ENCODE measurements around the gene SLC24A3.

The SLC24A3 gene

DNA sequence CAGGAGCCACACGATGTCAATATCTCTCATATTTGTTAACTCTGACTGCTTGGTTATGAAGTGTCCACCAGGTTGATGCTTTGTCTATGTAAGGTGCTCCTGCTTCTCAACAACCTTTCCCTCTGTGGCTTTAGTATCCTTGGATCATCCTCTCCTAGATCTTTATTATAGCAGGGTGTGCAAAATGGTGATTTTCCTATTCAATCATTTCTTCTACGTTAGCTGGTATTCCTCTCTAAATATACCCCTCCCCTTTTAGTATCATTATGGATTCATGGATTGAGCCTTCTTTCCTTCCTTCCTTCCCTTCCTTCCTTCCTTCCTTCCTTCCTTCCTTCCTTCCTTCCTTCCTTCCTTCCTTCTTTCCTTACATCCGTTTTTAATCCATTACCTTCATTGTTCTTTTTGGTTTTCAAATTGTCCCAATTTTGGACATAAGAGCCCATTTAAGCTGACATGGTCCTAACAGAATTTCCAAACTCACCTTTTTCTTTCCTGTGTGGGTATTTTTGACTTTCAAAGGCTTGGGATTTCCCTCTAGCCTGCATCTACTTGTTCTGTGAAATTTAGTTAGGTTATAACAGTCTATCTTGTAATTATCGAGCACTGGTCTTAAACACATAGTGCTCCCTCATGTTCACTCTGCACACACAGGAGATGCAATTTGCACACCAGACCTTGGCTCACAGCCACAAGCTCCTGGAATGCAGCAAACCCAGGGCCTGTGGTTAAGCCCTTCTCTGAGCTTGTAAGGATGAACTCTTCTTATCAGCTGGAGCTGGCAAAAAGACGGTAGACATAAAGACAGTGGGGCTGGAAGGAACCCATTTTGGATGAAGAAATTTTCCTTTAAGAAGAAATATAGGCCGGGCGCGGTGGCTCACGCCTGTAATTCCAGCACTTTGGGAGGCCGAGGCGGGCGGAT is 109.9 kb downstream of the SLC24A3 start:
- H3K4me3 ChIP-seq (ENCODE audit: low read depth, low read length): no peak overlapping the region
- TF ChIP-seq, protein P1, sequence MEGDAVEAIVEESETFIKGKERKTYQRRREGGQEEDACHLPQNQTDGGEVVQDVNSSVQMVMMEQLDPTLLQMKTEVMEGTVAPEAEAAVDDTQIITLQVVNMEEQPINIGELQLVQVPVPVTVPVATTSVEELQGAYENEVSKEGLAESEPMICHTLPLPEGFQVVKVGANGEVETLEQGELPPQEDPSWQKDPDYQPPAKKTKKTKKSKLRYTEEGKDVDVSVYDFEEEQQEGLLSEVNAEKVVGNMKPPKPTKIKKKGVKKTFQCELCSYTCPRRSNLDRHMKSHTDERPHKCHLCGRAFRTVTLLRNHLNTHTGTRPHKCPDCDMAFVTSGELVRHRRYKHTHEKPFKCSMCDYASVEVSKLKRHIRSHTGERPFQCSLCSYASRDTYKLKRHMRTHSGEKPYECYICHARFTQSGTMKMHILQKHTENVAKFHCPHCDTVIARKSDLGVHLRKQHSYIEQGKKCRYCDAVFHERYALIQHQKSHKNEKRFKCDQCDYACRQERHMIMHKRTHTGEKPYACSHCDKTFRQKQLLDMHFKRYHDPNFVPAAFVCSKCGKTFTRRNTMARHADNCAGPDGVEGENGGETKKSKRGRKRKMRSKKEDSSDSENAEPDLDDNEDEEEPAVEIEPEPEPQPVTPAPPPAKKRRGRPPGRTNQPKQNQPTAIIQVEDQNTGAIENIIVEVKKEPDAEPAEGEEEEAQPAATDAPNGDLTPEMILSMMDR (IDR thresholded peaks at IDR 0.05; ENCODE audit: borderline replicate concordance, insufficient read depth, low read depth, low read length): no peak

DNA sequence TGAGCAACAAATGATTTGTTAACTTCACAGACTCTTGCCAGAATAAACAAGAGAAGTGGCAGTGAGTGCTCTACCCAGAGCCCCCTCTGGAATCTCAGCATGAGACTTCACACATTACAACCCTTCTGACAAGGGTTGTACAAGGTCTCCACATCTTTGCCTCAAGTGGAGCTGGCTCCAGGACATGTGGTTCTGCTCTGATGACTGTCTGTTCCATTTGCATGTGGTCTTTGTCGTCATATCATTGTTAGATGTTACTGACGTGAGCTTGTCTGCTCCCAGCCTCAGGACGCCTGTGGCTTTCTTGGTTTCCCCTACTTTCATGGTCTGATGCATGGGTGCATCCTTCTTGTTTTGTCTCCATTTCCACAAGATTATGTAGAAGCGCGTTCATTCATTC is 115.0 kb downstream of the SLC24A3 start:
- no peak overlapping the region for H3K4me3 ChIP-seq (ENCODE audit: low read depth, low read length)
- TF ChIP-seq, protein P1 (IDR thresholded peaks at IDR 0.05; ENCODE audit: borderline replicate concordance, insufficient read depth, low read depth, low read length): no peak

DNA sequence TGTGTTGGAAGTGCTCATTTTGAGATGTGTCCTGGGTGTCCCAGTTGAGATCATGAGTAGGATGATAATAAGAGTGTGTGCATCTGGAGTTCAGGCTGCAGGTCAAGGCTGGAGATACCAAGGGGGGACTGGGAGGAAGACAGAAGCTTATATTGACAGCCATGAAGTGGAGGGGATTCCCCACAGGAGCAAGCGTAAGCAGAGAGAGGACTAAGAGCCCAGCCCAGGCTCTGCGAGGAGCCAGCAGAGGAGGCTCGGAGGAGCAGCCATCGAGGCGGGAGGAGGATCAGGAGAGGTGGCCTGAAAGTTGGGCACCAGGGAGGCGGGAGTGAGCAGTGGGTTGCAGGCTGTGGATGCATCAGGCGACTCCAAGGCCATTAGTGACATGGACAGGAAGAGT is 116.2 kb downstream of the SLC24A3 start:
- H3K4me3 ChIP-seq (ENCODE audit: low read depth, low read length): no peak overlapping the region
- TF ChIP-seq, protein P1 (IDR thresholded peaks at IDR 0.05; ENCODE audit: borderline replicate concordance, insufficient read depth, low read depth, low read length): no peak

DNA sequence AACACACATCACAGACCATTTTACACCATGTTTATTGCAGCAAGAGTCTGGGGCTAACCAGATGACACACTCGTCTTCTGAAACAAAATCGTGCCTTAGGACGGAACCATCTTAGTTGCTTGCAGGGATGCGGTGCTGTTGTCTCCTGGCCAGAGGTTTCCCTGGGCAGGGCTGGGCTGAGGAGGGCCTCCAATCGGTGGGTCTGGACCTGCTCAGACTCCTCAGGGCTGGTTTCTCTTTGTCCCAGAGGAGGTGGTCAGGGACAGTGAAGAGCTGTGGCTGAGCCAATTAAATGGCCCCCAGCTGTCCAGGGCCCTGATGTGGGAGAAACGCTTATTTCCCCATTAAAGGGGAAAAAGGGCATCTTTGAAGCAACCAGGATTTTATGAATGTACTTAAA is 117.6 kb downstream of the SLC24A3 start:
- H3K4me3 ChIP-seq (ENCODE audit: low read depth, low read length): no peak overlapping the region
- TF ChIP-seq, protein P1 (IDR thresholded peaks at IDR 0.05; ENCODE audit: borderline replicate concordance, insufficient read depth, low read depth, low read length): no peak

DNA sequence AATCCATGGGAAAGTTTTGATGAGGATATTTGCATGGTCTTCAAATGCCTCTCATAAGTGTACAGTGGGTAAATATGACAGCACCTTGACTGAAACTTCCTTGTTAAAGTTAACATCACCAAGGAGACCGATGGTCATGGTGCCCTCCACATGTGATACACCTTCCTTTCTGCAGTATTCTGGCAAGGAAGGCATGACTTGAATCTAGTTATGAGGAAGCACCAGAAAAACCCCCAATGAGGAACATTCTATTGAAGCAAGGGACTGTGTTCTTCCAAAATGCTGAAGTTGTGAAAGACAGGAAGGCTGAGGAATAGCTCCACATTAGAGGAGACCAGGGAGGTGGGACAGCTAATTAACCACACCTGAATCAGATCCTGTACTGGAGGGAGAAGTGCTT is 118.3 kb downstream of the SLC24A3 start:
- H3K4me3 ChIP-seq (ENCODE audit: low read depth, low read length): no peak overlapping the region
- TF ChIP-seq, protein P1 (IDR thresholded peaks at IDR 0.05; ENCODE audit: borderline replicate concordance, insufficient read depth, low read depth, low read length): no peak

DNA sequence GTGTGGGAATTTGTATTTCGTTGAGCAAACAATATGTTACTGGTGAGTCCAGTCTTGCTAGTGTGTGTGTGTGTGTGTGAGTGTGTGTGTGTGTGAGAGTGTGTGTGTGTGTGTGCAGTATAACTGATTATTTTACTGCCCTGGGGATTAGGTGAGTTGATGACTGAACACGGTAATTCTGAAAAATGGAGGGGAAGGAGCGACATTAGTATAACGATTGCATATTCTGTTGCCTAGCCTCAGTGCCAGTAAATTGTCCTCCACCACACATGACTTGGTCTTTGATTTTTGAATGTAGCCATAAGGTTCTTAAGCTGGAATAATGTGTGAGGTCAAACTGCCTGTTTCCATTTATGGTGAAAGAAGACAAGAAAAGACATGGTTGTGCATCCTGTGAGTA is 121.1 kb downstream of the SLC24A3 start:
- TF ChIP-seq, protein P1 (IDR thresholded peaks at IDR 0.05; ENCODE audit: borderline replicate concordance, insufficient read depth, low read depth, low read length): no peak
- no peak overlapping the region for H3K4me3 ChIP-seq (ENCODE audit: low read depth, low read length)

DNA sequence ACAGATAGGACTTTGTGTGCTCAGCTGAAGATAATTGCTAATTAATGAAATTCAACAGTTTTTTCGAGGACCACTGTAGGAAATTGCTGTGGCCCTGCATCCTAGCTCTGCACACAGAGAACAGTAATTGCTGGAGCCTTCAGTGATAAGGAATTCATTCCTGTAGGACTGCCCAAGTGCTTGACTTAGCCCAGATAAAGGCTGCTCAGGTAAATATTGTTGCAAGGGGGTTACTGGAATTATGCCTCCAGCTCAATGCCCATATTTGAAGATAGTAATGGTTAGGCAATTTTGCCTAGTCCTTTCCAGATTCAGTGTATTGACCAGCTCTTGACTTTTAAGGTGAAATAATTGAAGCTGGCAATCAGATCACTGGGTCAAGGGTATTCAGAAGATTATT is 122.9 kb downstream of the SLC24A3 start:
- no peak overlapping the region for H3K4me3 ChIP-seq (ENCODE audit: low read depth, low read length)
- TF ChIP-seq, protein P1 (IDR thresholded peaks at IDR 0.05; ENCODE audit: borderline replicate concordance, insufficient read depth, low read depth, low read length): no peak
